HG02588 (cell line): ENCODE results near the gene TMEM175.

Experiments used
- ATAC-seq: cut with Tn5 transposase; IDR thresholded peaks from one replicate; pipeline ENCODE4 v1.9.1; 2021; ENCODE audit warnings: mild to moderate bottlenecking, moderate library complexity; ENCODE audit not compliant: unreplicated experiment

Gene TMEM175

GRCh38 chr4:898869-899555 is 33.2 kb upstream of the TMEM175 start:
- ATAC-seq, result no peak

- no peak for ATAC-seq
Observed at GRCh38 chr4:899556-899906, 32.7 kb upstream of the TMEM175 start.

GRCh38 chr4:900073-900472 is 32.2 kb upstream of the TMEM175 start:
- no peak for ATAC-seq

GRCh38 chr4:900721-901120 is 31.5 kb upstream of the TMEM175 start:
- ATAC-seq, result no peak

GRCh38 chr4:901192-901910 is 30.9 kb upstream of the TMEM175 start:
- no peak for ATAC-seq

- no peak for ATAC-seq
Observed at GRCh38 chr4:903066-904046, 28.9 kb upstream of the TMEM175 start.

GRCh38 chr4:905485-906338 is 26.5 kb upstream of the TMEM175 start:
- ATAC-seq, result no peak

- no peak for ATAC-seq
Observed at GRCh38 chr4:906339-907102, 25.7 kb upstream of the TMEM175 start.

- no peak for ATAC-seq
Observed at GRCh38 chr4:907103-907400, 25.2 kb upstream of the TMEM175 start.

- no peak for ATAC-seq
Observed at GRCh38 chr4:907691-908425, 24.4 kb upstream of the TMEM175 start.

- ATAC-seq, result no peak
Observed at GRCh38 chr4:909131-909571, 23.1 kb upstream of the TMEM175 start.

GRCh38 chr4:909821-910220 is 22.4 kb upstream of the TMEM175 start:
- no peak for ATAC-seq

- no peak for ATAC-seq
Observed at GRCh38 chr4:910366-911091, 21.7 kb upstream of the TMEM175 start.

- ATAC-seq, result no peak
Observed at GRCh38 chr4:911221-911751, 21.0 kb upstream of the TMEM175 start.

- no peak for ATAC-seq
Observed at GRCh38 chr4:911871-912490, 20.3 kb upstream of the TMEM175 start.

GRCh38 chr4:912548-913279 is 19.5 kb upstream of the TMEM175 start:
- ATAC-seq, result no peak

GRCh38 chr4:913280-913618 is 19.0 kb upstream of the TMEM175 start:
- no peak for ATAC-seq
